GM18517 (cell line): Measurements from ENCODE around the gene RSRC1.
"Not testable (repeated sequence)": the region's sequence is repeated elsewhere in the genome, so short reads cannot be mapped to it uniquely, and the experiment has no call there.

ENCODE experiments used
- ATAC-seq: cut with Tn5 transposase; IDR thresholded peaks from one replicate; pipeline ENCODE4 v1.9.1; 2021; ENCODE audit warnings: mild to moderate bottlenecking, moderate library complexity; ENCODE audit not compliant: unreplicated experiment

Gene RSRC1

DNA sequence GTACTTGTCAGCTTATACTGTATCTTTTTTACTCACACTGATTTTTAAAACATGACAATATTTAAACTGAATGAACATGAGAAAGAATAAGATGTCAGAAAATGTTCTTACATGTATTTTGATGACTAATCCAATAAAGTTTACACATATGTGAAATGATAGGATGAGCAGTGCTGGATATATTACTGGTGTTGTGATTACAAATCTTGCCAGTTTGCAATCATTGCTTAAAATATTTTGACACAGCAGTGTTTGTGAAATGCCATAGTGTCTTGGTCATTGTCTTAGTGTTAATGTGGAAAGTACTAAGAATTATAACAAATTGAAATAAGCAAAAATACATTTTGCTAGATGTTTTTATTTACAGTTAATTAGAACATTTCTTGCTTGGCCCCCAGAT is 342.4 kb downstream of the RSRC1 start:
- no peak for ATAC-seq

GRCh38 chr3:158453004-158453403 is 343.1 kb downstream of the RSRC1 start:
- no peak for ATAC-seq

GRCh38 chr3:158453865-158454264 is 344.0 kb downstream of the RSRC1 start:
- ATAC-seq, result no peak

- ATAC-seq, result no peak
Measured at GRCh38 chr3:158455406-158455805, 345.5 kb downstream of the RSRC1 start.

GRCh38 chr3:158456114-158456513 is 346.2 kb downstream of the RSRC1 start:
- no peak for ATAC-seq

GRCh38 chr3:158458464-158458863 is 348.6 kb downstream of the RSRC1 start:
- no peak for ATAC-seq

DNA sequence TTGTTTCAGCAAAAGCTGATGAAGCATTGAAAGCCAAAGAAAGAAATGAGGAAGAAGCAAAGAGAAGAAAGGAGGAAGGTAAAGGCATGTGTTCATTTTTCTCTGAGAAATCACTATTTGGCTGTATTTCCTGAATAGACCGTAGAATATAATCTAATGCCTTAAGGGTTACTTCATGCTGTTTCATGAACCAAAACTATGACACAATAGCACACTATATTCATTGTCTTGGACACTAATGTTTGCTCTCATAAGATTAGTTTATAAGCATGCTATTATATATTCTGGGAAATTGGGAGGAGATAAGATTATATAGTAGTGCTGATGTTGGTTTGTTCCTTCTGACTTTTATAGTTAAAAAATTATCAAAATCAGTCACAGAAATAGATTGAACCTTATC is 351.0 kb downstream of the RSRC1 start:
- no peak for ATAC-seq

- no peak for ATAC-seq
Measured at GRCh38 chr3:158463556-158463955, 353.7 kb downstream of the RSRC1 start.

- ATAC-seq, result no peak
Measured at GRCh38 chr3:158465074-158465473, 355.2 kb downstream of the RSRC1 start.

DNA sequence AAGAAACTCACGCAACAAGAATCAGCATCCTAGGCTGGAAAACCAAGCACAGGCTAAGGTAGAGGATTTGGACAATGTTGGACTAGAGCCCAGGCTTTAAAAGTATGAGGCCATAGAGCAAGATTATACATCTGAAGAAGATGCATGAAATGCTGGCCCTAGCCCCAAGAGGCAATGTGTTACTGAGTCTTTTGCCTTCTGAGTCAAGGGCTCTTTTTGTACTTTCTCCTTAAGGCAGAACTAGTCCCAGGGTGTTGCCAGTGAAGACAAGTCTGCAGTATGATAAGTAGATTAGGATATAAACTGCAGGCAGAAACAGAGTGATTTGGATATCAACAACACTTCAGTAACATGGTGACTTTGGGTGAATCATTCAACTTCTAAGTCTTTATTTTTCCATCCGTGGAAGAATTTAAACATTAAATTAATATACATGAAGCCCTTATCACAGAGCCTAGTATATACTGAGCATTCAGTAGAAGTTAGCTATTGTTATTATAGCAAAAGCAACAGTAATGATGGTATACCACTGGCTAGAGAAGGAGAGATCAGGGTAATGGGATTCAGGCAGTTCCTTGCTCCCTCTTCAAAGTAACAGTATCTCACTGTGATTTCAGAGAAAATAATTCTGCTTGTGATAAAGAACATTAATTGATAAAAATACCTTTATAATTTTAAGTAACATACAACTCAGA is 361.2 kb downstream of the RSRC1 start:
- no peak for ATAC-seq

DNA sequence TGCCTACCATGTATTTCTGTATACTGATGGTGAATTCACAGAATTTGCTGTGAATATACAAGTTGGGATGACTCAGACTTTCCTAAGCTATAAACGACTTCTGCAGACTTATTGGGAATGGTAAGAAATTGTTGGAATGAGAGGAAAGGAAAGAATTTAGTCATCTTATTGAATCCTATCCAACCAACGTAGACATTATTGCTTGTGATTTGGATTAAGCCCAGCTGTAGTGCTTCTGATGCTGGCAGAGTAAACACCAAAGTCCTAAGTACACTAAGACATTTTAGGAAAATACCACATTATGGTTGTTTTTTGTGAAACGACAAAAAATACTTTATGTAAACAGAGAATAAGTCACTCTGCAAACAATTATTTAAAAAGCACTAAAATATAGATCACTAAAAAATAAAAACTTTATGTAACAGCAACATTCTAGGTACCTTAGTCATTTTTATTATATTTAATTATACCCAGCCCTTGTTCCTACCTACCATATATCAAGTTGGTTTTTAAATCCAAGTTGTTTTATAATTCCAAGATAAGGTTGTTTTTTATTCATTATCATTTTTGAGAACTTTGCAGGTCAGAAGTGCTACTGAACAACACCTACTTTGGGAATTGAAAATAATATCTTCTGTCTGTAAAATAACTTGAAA is 361.9 kb downstream of the RSRC1 start:
- no peak for ATAC-seq

GRCh38 chr3:158479051-158479450 is 369.2 kb downstream of the RSRC1 start:
- ATAC-seq, result no peak

- no peak for ATAC-seq
Measured at GRCh38 chr3:158483701-158484235, 373.9 kb downstream of the RSRC1 start.

- ATAC-seq, result no peak
Measured at GRCh38 chr3:158486200-158486599, 376.3 kb downstream of the RSRC1 start.

DNA sequence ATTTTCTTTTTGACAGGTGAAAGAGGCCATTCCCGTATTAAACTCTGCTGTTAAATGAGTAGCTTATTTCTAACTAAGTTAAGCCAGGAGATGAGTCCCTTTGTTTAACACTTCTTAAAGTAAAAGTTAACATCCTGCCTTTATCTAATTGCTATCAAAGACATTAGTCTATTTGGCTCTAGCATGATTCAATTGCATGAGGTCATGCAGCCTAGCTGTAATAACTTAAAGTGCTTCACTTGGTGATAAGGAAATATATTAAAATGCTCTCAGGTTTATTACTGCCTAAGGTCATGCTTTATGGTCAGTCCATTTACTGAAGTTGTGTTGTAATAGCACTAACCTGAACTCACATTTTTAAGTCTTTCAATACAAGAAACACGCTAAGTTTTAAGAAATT is 378.8 kb downstream of the RSRC1 start:
- no peak for ATAC-seq

GRCh38 chr3:158489181-158489580 is 379.3 kb downstream of the RSRC1 start:
- no peak for ATAC-seq

DNA sequence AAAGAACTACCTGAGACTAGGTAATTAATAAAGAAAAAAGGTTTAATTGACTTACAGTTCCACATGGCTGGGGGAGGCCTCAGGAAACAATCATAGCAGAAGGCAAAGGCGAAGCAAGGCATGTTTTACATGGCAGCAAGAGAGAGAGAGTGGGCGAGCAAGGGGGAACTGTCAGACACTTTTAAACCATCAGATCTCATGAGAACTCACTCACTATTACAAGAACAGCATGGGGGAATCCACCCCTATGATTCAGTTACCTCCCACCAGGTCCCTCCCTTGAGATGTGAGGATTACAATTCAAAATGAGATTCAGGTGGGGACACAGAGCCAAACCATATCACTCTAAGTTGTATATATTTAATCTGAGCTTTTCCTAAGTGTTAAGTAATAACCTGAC is 382.1 kb downstream of the RSRC1 start:
- no peak for ATAC-seq

GRCh38 chr3:158492685-158493084 is 382.8 kb downstream of the RSRC1 start:
- no peak for ATAC-seq

DNA sequence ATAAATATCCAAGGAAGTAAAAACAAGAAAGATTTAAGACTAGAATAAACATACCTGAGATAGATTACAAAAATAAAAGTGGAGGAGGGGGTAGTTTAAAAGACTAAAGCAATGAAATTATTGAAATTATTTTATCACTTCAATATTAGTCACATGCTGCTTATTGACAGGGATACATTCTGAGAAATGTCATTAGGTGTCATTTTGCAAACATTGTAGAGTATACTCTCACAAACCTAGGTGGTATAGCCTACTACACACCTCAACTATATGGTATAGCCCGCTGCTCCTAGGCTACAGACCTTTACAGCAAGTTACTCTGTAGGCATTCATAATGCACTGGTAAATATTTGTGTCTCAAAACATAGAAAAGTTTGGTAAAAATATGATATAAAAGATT is 384.0 kb downstream of the RSRC1 start:
- ATAC-seq, result no peak

DNA sequence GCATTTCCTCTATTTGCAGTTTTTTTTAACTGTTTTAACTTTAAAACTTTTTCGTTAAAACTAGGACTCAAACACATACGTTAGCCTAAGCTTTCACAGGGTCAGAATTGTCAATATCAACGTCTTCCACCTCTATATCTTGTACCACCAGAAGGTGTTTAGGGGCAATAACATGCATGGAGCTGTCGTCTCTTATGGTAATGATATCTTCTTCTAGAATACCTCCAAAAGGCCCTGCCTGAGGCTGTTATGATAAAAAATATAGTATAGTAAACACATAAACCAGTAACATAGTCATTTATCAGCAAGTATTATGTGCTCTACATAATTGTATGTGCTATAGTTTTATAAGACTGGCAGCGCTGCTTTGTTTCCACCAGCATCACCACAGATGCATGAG is 384.8 kb downstream of the RSRC1 start:
- ATAC-seq, result no peak

- ATAC-seq, result not testable (repeated sequence)
Measured at GRCh38 chr3:158495398-158495902, 385.6 kb downstream of the RSRC1 start.

- no peak for ATAC-seq
Measured at GRCh38 chr3:158505117-158505516, 395.2 kb downstream of the RSRC1 start.
